ENCODE data around the gene TERT. TPM values are rescaled to one million over a fixed set of nuclear protein-coding genes. Genes with fewer than 3 reads are reported as not detected.
A peak's percentile ranks its signal among the peaks of the same experiment; 100 is the strongest.

The TERT gene
- total and polyA plus RNA-seq, 2 of the 13 experiments (the other 11 are each of a cell fraction or from before 2014, with no cell fraction given) = 4.3 to 5.9 TPM

DNA sequence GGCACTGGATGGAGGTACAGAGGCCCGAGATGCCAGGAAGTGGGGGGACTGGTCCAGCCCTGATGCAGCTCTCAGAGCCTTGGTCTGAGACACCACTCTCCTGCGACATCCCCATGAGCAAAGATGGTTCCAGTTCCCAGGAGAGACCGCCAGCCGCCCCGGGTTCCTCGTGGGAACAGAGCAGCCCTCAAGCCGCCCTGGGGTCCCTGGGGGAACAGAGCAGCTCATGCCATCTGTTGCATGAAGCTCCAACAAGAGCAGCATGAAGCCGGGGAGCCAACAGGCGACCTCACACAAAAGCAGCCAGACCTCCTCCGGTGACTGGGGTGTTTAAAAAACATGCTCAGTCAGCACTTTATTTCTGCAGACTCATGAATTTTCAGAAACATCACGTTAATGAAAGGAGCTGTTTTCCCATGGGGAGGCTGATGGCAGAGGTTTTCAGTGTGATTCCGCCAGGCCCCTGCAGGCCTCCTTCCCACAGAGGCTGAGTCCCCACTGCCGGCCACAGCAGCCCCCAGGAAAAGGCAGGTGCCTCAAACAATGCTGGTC, 63.4 kb downstream of the TERT start:
- no TSS peak for BruUV-seq (replicated peaks)
- peak; percentile 26; the same call in 1 of the 2 replicates for TF ChIP-seq RFX5 (IDR thresholded peaks at IDR 0.05; ENCODE audit: low read depth, low read length)
- TF ChIP-seq ZNF33B (CRISPR knock-in tag; IDR thresholded peaks at IDR 0.05) = no peak
- TF ChIP-seq, protein P1, sequence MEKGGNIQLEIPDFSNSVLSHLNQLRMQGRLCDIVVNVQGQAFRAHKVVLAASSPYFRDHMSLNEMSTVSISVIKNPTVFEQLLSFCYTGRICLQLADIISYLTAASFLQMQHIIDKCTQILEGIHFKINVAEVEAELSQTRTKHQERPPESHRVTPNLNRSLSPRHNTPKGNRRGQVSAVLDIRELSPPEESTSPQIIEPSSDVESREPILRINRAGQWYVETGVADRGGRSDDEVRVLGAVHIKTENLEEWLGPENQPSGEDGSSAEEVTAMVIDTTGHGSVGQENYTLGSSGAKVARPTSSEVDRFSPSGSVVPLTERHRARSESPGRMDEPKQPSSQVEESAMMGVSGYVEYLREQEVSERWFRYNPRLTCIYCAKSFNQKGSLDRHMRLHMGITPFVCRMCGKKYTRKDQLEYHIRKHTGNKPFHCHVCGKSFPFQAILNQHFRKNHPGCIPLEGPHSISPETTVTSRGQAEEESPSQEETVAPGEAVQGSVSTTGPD (CRISPR knock-in tag; IDR thresholded peaks at IDR 0.05) = no peak
- no peak for TF ChIP-seq MTF1 (CRISPR knock-in tag; IDR thresholded peaks at IDR 0.05)
- no peak for TF ChIP-seq FOXO1 (CRISPR knock-in tag; IDR thresholded peaks at IDR 0.05)
- TF ChIP-seq, protein P2, sequence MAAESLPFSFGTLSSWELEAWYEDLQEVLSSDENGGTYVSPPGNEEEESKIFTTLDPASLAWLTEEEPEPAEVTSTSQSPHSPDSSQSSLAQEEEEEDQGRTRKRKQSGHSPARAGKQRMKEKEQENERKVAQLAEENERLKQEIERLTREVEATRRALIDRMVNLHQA (CRISPR knock-in tag; IDR thresholded peaks at IDR 0.05) = no peak
- TF ChIP-seq ZNF510 (CRISPR knock-in tag; IDR thresholded peaks at IDR 0.05; ENCODE audit: low read depth) = no peak
- TF ChIP-seq, protein P3, sequence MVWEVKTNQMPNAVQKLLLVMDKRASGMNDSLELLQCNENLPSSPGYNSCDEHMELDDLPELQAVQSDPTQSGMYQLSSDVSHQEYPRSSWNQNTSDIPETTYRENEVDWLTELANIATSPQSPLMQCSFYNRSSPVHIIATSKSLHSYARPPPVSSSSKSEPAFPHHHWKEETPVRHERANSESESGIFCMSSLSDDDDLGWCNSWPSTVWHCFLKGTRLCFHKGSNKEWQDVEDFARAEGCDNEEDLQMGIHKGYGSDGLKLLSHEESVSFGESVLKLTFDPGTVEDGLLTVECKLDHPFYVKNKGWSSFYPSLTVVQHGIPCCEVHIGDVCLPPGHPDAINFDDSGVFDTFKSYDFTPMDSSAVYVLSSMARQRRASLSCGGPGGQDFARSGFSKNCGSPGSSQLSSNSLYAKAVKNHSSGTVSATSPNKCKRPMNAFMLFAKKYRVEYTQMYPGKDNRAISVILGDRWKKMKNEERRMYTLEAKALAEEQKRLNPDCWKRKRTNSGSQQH (CRISPR knock-in tag; IDR thresholded peaks at IDR 0.05; ENCODE audit: low read depth) = no peak
- TF ChIP-seq SRSF4 (IDR thresholded peaks at IDR 0.05; ENCODE audit: low read depth, low read length, poor library complexity, severe bottlenecking) = no peak
- no peak for TF ChIP-seq SMARCE1 (IDR thresholded peaks at IDR 0.05; ENCODE audit: borderline replicate concordance)
- TF ChIP-seq PLRG1 (conservative IDR thresholded peaks at IDR 0.05) = no peak
- TF ChIP-seq SATB2 (CRISPR knock-in tag; IDR thresholded peaks at IDR 0.05) = no peak
- no peak for TF ChIP-seq POLR2AphosphoS2 (IDR thresholded peaks at IDR 0.05; ENCODE audit: low read depth, low read length)
- TF ChIP-seq MAFK (conservative IDR thresholded peaks at IDR 0.05 in 1 of 2, IDR thresholded peaks at IDR 0.05 in 1 of 2; ENCODE audit: low read length in 2 of 2) = peak; percentile 99
- TF ChIP-seq ZNF383 (CRISPR knock-in tag; IDR thresholded peaks at IDR 0.05; ENCODE audit: borderline replicate concordance) = no peak
- TF ChIP-seq MAFF (IDR thresholded peaks at IDR 0.05; ENCODE audit: low read depth, low read length) = peak; percentile 99
- TF ChIP-seq MAFG (CRISPR knock-in tag; IDR thresholded peaks at IDR 0.05) = 0 out of 2 replicates have a peak, but pooled peaks have one; percentile 20
- no peak for TF ChIP-seq HOXA9 (CRISPR knock-in tag; IDR thresholded peaks at IDR 0.05; ENCODE audit: borderline replicate concordance)
- no peak for TF ChIP-seq ZNF724P (CRISPR knock-in tag; IDR thresholded peaks at IDR 0.05; ENCODE audit: borderline replicate concordance)
- no peak overlapping the region for H3K27ac ChIP-seq (ENCODE audit: extremely low read length, insufficient read depth, low read length)
- no peak overlapping the region for H3K4me3 ChIP-seq (replicated peaks in 1 of 3; ENCODE audit: insufficient read depth in 1 of 3, low read depth in 2 of 3, low read length in 3 of 3)
- no peak for DNase-seq (ENCODE audit: low spot score)
- no peaks in the 10 kb centered on the region for H3K79me2 ChIP-seq (ENCODE audit: insufficient read depth, low read length)
- H3K36me3 ChIP-seq (replicated peaks in 1 of 2; ENCODE audit: control insufficient read depth in 1 of 2, insufficient read depth in 2 of 2, low read length in 2 of 2) = no peaks in the 10 kb centered on the region
- in situ Hi-C loops (cut with HindIII; ENCODE audit: extremely low pct_ligation_motif_present, low pct_unique_long_range_greater_than_20kb) = no loop called here
- no peak overlapping the region for H3K9ac ChIP-seq (ENCODE audit: insufficient read depth, low read depth, low read length)
- H2AFZ ChIP-seq (ENCODE audit: low read length) = no peak overlapping the region
- peaks cover 18 to 76% of the 10 kb centered on the region in 2 experiments for H3K27me3 ChIP-seq (ENCODE audit: control insufficient read depth in 1 of 2, insufficient read depth in 2 of 2, low read length in 2 of 2)
- no peaks in the 10 kb centered on the region; the same call in 1 of the 2 replicates for H4K20me1 ChIP-seq (ENCODE audit: insufficient read depth, low read length)
- no peak for ATAC-seq
- 33% methylated on average over 3 of the region's 13 CpGs for whole genome bisulfite sequencing (ENCODE audit: low lambda C conversion rate)
- H3K4me1 ChIP-seq (ENCODE audit: insufficient read depth, low read length) = no peaks in the 10 kb centered on the region
- POLR2A ChIA-PET = no interaction called here
- intact Hi-C loops (cut with micrococcal nuclease; ENCODE audit: unreplicated experiment) = no loop called here
- no peaks in the 10 kb centered on the region for H3K9me3 ChIP-seq (ENCODE audit: low read length)
- CTCF ChIA-PET (ENCODE audit: low intra/inter-chr PET ratio, low total read pairs) = no interaction called here
- no peak for FAIRE-seq
- no peak overlapping the region for H3K4me2 ChIP-seq (ENCODE audit: low read depth, low read length)

Data from HepG2 (cell line).